Bronchial epithelial cell (primary cell): ENCODE measurements around the gene ABCC8. TPM values are rescaled to one million over a fixed set of nuclear protein-coding genes. Genes with fewer than 3 reads are reported as not detected.
A peak's percentile ranks its signal among the peaks of the same experiment; 100 is the strongest.

Experiments used
- DNase-seq: peaks from one replicate; pipeline ENCODE4 v3.0.0-alpha.2; 2010; ENCODE audit warnings: low read depth
- FAIRE-seq: peaks from 2 replicates; lab custom pipeline; 2011; peaks lifted over from hg19 to GRCh38; lab: Jason Lieb, UNC
- H3K27me3 ChIP-seq: 2 replicates; pipeline ENCODE4 v1.5.1; 2011; ENCODE audit warnings: low read length; ENCODE audit not compliant: control insufficient read depth, insufficient read depth
- H3K36me3 ChIP-seq: 2 replicates; pipeline ENCODE4 v1.5.1; 2011; ENCODE audit warnings: low read length; ENCODE audit not compliant: control insufficient read depth, insufficient read depth
- H3K4me3 ChIP-seq: 2 replicates; pipeline ENCODE4 v1.5.1; 2011; ENCODE audit warnings: mild to moderate bottlenecking, low read depth, low read length, control low read depth
- total RNA-seq: library from RNA; depleted of rRNA; stranded (reverse); fragments of >200 nt; gene quantifications from 2 replicates; pipeline ENCODE4 v1.2.1, GENCODE V29; 2014
- TF ChIP-seq, protein P1 (sequence below): IDR thresholded peaks from 2 replicates; pipeline ENCODE4 v1.5.1; 2011; ENCODE audit warnings: mild to moderate bottlenecking, moderate library complexity, low read length, control low read depth, inconsistent platforms; ENCODE audit not compliant: insufficient read depth, severe bottlenecking

Gene ABCC8
- total RNA-seq, 1 donor from 2014 or later: not detected

DNA sequence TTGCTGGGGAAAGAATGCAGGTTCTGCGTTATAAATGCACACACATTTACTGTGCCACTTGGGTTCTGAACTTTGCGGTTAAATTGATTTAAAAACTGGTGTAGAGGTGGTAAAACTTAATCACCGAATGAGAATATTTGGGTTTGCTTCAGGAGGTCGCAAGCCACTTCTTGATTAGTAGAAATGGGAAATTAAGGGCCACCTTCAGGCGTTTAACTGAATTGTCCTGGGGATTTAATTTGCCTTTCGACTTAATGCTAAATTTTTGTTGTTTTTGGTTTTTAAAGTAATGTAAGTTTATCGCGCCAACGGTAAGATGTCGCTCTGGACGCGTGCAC lies 125.5 kb downstream of the ABCC8 start:
- TF ChIP-seq, protein P1, sequence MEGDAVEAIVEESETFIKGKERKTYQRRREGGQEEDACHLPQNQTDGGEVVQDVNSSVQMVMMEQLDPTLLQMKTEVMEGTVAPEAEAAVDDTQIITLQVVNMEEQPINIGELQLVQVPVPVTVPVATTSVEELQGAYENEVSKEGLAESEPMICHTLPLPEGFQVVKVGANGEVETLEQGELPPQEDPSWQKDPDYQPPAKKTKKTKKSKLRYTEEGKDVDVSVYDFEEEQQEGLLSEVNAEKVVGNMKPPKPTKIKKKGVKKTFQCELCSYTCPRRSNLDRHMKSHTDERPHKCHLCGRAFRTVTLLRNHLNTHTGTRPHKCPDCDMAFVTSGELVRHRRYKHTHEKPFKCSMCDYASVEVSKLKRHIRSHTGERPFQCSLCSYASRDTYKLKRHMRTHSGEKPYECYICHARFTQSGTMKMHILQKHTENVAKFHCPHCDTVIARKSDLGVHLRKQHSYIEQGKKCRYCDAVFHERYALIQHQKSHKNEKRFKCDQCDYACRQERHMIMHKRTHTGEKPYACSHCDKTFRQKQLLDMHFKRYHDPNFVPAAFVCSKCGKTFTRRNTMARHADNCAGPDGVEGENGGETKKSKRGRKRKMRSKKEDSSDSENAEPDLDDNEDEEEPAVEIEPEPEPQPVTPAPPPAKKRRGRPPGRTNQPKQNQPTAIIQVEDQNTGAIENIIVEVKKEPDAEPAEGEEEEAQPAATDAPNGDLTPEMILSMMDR: no peak
- peak overlapping the region; percentile 64 for H3K4me3 ChIP-seq
- H3K27me3 ChIP-seq: no peaks in the 10 kb centered on the region
- DNase-seq: no peak
- no peaks in the 10 kb centered on the region for H3K36me3 ChIP-seq
- no peak for FAIRE-seq

DNA sequence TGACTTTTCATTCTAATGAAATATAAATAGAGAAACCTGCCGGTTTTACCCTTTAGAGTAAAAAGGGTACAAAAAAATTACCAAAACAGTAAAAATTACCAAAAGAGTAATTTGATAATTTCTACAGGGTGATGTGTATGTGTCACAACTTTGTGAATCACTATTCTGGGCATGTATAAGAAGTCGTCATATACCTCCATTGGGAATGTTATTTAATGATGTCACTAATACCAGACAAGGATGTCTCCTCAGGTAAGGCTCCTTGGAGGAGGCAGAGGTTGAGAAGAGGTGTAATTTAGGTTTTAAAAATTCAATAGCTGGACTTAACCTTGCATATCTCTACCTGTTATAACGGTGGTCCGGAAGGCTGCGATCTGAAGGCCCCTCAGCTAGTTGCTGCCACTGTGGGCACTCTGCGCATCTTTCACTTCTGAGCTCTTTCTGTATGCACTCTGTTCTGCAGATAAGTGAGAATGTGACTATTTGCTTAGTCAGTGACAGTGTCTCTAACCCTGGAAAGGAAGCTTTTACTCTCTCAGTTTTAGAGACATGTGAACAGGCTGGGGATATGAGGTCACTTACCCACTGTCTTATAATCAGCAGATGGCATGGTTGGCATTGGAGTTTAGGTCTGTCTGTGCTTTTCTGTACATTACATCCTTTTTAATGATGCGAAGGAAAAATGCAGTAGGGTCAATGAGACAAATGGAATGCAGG lies 126.0 kb downstream of the ABCC8 start:
- Histone ChIP-seq H3K4me3 (no peak overlapping the region), H3K27me3 (no peaks in the 10 kb centered on the region), H3K36me3 (no peaks in the 10 kb centered on the region)
- DNase-seq: peak; percentile 53
- FAIRE-seq: no peak
- TF ChIP-seq, protein P1: no peak

DNA sequence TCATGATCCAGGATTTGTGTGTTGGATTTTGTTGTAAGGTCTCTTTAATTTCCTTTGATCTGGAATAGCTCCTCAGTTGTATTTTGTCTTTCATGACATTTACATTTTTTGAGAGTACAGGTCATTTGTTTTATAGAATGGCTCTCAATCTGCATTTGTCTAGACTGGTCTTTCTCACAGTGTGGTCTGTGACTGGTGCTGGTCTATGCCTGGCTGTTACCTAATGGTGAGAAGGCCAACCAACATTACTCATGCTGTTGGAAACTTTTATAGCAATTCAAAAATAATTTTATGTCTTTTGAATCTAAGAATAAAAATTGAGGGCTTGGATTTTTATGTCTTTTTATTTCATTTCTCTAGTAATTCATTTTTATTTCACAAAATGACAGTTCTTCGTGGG lies 129.0 kb downstream of the ABCC8 start:
- Histone ChIP-seq H3K27me3 (no peaks in the 10 kb centered on the region), H3K36me3 (no peaks in the 10 kb centered on the region), H3K4me3 (no peak overlapping the region)
- TF ChIP-seq, protein P1: no peak
- DNase-seq (peak; percentile 43), FAIRE-seq (no peak)

DNA sequence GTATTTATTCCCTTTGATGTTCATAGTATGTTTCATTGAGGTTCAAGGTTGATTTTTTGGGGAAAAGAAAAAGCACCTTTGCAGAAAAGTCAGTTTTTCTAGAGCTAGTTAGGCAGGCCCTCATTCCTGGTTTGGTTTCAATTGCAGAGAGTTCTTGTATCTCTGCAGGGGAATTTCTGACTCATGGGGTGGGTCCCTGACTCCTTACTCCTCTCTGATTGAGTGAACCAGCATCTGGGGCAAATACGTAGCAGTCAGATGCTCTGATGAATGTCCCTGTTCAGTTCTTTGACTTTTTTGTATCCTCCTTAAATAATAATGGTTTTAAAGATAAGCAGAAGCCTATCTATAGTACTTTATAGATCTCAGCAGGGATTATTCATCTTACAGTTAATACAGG lies 132.7 kb downstream of the ABCC8 start:
- H3K4me3 ChIP-seq: no peak overlapping the region

DNA sequence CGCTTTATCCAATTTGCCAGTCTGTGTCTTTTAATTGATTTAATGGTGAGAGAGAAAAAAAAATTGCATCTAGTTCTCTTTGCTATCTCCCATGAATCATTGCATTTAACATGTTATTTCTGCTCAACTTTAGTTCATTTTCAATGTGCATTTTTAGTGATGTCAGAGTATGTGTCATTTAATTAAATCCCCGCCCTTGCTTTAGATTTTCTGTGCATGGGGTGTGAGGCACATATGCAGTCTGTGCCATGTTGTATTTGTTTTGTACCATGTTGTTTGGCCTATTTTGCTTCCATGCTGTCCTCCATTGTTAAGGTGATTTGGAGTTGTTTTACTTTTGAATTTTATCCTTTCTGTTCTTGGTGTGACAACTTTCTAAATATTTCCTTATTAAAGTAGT lies 133.4 kb downstream of the ABCC8 start:
- no peaks in the 10 kb centered on the region for H3K27me3 ChIP-seq
- no peaks in the 10 kb centered on the region for H3K36me3 ChIP-seq
- no peak for DNase-seq
- no peak overlapping the region for H3K4me3 ChIP-seq
- no peak for FAIRE-seq
- TF ChIP-seq, protein P1: no peak

More for the DNA sequence above, 132.7 kb downstream of the ABCC8 start:
- Histone ChIP-seq H3K36me3 (no peaks in the 10 kb centered on the region), H3K27me3 (no peaks in the 10 kb centered on the region)
- no peak for FAIRE-seq
- TF ChIP-seq, protein P1: no peak
- DNase-seq: peak; percentile 76

Other genes starting within 250 kb of the ABCC8 start
- 47.7 and 84.2 TPM in 2 replicates for gene NUCB2, start 200.1 kb downstream of the ABCC8 start, total RNA-seq
- 1.3 and 2.6 TPM in 2 replicates for gene NCR3LG1, start 125.0 kb downstream of the ABCC8 start, total RNA-seq
- gene KCNJ11, start 88.2 kb downstream of the ABCC8 start, total RNA-seq: 0.77 and 0.79 TPM in 2 replicates
- gene USH1C, start 67.6 kb upstream of the ABCC8 start, total RNA-seq: not detected in 2 replicates
- gene OTOG, start 70.4 kb upstream of the ABCC8 start, total RNA-seq: not detected in 2 replicates
- gene MYOD1, start 242.7 kb upstream of the ABCC8 start, total RNA-seq: not detected in 2 replicates